SHP77 (cell line): ENCODE measurements around the gene ALB.

ENCODE experiments used
- DNase-seq, 2 experiments: peaks; one replicate each; lab custom pipeline; 2025; lab: John Stamatoyannopoulos, UW

The ALB gene

GRCh38 chr4:73409012-73409862, 5.2 kb downstream of the ALB start:
- DNase-seq: no peak

- DNase-seq: no peak
Observed at GRCh38 chr4:73409978-73410548, 6.0 kb downstream of the ALB start.

GRCh38 chr4:73410916-73411730, 7.0 kb downstream of the ALB start:
- DNase-seq: no peak

GRCh38 chr4:73411731-73412414, 7.8 kb downstream of the ALB start:
- DNase-seq: no peak

GRCh38 chr4:73413294-73413755, 9.2 kb downstream of the ALB start:
- no peak for DNase-seq

- no peak for DNase-seq
Observed at GRCh38 chr4:73414936-73415271, 10.8 kb downstream of the ALB start.

- no peak for DNase-seq
Observed at GRCh38 chr4:73415807-73416238, 11.7 kb downstream of the ALB start.

GRCh38 chr4:73416423-73417087, 12.5 kb downstream of the ALB start:
- no peak for DNase-seq

- no peak for DNase-seq
Observed at GRCh38 chr4:73417342-73417741, 13.3 kb downstream of the ALB start.

GRCh38 chr4:73417973-73418372, 13.9 kb downstream of the ALB start:
- no peak for DNase-seq

GRCh38 chr4:73418677-73419076, 14.6 kb downstream of the ALB start:
- no peak for DNase-seq

GRCh38 chr4:73419106-73420038, 15.3 kb downstream of the ALB start:
- DNase-seq: no peak

- no peak for DNase-seq
Observed at GRCh38 chr4:73420615-73421014, 16.5 kb downstream of the ALB start.

GRCh38 chr4:73421708-73422457, 17.8 kb downstream of the ALB start:
- no peak for DNase-seq

GRCh38 chr4:73422458-73422752, 18.3 kb downstream of the ALB start:
- no peak for DNase-seq

GRCh38 chr4:73423184-73423583, 19.1 kb downstream of the ALB start:
- no peak for DNase-seq

GRCh38 chr4:73426666-73427065, 22.6 kb downstream of the ALB start:
- DNase-seq: no peak

GRCh38 chr4:73429118-73429517, 25.0 kb downstream of the ALB start:
- DNase-seq: no peak

- DNase-seq: no peak
Observed at GRCh38 chr4:73429826-73430587, 25.9 kb downstream of the ALB start.
